Hippocampal formation (tissue), 2 donors: ENCODE measurements around the gene BSN.
A peak's percentile ranks its signal among the peaks of the same experiment; 100 is the strongest.
"Not testable (repeated sequence)": the region's sequence is repeated elsewhere in the genome, so short reads cannot be mapped to it uniquely, and the experiment has no call there.

Experiments
- DNase-seq, 2 donors: peaks; one replicate each; lab custom pipeline; 2025; lab: John Stamatoyannopoulos, UW

BSN gene

DNA sequence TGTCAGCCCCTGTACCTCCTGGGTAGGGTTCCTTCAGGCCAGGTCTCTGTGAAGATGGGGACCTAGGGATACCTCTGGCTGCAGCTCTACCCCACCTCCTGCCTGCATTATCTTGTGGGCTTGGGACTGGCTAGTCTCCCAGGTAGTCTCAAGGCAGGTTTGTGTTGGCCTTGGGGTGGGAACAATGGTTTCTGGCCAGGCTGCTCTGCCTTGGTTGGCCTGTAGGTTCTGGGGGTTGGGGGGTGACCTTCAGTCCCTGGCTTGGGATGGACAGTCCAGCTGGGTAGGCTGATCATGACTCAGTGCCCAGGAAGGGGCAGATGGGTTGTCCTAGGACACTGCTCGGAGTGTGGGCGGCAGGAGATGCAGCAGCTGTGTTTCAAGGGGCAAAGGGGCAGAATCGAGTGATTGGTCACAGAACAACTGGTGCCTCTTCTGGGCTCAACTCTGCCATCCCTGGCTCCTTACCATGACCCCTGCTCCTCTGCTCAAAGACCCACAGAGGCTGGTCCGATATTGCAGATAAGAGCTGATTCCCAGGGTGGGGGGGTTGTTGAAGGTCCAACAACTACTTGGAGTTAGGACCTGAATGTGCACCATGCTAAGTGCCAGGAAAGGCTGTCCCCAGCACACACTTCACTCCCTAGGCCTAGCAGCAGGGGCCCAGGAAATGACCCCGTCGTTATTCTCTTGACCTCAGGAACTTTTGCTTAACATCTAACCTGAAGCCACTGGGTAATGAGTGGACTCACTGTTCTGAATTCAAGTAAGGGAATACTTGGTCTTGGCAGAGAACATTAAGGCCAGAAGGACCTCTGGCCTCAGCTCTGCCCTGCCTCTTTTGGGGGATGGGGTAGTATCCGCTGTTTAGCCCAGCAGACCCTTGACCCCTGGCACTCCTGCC is 18.1 kb upstream of the BSN start:
- no peak for DNase-seq

DNA sequence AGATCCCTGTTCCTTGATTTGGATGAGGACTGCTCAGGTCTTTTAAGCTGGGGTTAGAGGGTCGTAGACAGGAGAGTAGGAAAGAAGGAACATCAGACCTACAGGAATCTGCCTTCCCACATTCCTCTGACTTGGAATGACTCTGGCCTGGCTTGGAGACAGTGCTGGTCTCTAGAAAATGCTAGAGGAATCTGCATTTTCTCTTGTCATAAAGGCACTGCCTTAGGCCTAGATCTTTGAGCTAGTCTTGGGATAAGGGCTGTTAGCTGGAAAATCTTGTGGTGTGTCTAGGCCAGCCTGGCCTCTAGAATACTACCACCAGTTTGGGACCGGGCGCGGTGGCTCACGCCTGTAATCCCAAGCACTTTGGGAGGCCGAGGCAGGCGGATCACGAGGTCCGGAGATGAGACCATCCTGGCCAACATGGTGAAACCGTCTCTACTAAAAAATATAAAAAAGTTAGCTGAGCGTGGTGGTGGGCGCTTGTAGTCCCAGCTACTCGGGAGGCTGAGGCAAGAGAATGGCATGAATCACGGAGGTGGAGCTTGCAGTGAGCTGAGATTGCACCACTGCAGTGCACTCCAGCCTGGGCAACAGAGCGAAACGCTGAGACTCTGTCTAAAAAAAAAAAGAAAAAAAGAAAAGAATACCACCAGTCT is 17.3 kb upstream of the BSN start:
- no peak for DNase-seq

DNA sequence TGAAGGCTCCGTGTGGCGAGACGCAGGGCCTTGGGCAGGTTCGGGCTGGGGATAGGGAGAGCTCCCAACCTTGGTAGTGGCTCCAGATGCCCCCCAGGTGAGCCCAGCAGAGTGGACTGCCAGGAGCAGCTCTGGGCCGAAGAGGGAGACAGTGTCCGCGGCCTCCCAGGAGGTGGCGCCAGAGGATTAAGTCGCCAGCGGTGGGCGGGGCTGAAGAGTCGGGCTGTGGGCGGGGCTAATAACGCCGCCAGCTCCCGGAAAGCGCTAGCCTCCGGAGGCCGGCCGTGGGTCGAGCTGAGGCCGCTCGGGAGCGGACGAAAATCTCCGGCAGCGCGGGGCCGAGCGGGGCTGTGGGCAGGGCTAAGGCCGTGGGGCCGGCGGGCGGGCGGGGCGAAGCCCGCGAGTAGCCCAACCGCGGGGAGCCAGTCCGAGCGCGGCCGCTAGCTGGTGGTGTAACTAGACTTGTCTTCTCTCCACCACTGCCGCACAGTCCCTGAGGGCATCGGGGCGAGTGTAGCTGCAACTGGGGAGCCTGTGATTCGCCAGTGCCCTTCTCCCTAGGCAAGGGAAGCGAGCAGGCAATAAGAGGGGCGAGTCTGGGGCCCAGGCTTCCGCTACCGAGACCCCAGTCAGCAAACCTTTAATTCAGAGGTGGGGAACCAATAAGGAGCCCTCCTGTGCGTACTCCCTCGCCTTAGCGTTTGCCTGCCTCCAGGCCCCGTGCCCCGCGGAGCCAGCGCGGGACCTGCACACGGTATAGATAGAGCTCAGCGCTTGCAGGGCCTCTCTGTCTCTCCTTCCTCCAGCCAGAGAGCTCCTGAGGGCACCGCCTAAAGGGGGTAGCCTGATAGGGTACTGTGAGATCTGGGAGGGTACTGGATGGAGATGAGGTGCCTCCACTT is 14.4 kb upstream of the BSN start:
- DNase-seq: peak; percentile 91 to 92

DNA sequence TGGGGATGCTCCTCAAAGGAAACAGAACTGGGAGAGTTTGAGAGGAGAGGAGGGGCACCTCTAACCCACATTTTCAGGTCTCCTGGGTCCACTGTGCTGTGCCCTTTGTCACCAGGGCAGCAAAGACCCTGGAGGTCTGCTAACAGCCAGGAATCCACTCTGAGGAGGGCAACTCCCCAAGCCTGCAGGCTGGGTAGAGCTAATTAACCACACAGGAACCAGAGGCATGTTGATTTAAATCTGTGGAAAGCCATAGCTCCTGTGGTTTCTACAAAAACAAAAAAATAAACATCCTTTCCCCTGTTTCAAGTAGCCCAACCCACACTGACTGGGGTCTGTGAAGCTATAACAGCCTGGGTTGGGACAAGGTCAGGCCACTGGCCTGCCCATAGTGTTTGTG is 2.2 kb upstream of the BSN start:
- DNase-seq: no peak

DNA sequence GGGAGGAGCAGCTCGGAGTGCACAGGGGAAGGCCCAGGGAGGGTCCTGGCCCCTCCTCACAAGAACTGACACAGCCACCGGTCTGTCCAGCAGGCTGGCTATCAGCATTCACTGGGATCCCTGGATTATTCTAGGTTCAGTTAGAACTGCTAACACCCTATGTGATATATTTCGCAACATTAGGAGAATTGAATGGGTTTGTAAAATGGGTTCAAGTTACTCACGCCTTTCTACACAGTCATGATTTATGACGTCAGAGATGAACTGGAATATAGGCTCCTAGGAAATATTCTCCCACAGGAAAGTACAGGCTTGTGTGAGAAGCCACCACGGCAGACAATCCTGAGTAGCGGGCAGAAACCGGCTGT is 969 bp upstream of the BSN start:
- DNase-seq: no peak

DNA sequence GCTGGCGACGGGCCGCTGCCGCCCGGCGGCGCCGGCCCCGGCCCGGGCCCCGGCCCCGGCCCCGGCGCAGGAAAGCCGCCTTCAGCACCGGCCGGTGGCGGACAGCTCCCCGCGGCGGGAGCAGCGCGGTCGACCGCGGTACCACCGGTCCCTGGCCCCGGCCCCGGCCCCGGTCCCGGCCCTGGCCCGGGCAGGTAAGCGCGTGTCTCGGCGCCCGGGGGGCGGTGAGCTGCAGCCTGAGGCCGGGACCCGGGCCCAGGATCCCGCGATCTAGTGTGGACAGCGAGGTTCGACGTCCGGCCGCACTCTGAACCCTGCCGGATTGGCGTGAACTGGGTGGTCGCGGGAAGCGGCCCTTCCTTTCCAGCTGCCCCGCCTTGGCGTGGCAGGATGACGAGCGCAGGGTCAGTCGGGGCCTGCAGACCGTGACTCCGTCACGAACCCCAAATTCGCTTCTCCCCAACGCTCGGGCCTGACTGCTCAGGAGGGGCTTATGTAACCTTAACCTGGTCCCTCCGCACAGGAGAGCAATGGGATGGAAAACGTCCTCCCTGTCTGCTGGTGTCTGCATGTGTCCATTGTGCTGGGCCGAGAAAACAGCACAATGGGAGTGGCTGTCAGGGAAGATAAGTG is 472 bp downstream of the BSN start:
- DNase-seq: no peak

DNA sequence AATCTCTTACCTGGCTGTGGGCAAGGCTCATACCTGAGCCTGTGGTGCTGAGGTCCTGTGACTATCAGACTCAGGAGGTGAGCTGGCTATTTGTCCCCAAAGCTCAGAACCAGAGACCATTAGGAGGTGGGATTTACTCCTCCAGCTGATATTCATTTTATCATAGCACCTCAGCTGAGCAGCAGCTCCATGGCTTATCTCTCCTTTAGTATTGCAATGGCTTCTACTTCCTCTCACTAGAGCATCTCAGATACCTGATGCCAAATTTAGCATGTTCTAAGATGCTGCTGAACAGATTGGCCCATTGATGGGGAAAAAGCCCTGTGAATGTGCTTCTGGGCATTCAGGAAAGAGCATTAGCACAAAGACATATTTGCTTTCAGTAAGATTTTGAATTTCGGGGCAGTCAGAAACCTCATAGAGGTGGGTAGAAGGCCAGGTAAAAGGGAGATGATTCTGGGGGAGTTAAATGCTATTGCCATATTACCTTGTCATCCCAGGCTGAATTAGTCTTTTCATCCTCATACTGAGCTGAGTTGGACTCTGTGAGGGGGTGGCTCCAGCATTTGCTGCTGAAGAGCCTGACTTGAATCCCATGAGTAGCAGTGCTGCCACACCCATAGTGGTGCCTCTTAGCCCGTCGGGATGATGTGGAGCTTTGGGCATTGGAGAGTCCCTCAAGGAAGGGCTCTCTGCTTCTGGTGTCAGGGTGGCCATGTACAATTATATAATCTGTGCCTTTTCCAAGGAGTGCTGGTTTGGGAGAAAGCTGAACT is 2.4 kb downstream of the BSN start:
- DNase-seq: no peak

DNA sequence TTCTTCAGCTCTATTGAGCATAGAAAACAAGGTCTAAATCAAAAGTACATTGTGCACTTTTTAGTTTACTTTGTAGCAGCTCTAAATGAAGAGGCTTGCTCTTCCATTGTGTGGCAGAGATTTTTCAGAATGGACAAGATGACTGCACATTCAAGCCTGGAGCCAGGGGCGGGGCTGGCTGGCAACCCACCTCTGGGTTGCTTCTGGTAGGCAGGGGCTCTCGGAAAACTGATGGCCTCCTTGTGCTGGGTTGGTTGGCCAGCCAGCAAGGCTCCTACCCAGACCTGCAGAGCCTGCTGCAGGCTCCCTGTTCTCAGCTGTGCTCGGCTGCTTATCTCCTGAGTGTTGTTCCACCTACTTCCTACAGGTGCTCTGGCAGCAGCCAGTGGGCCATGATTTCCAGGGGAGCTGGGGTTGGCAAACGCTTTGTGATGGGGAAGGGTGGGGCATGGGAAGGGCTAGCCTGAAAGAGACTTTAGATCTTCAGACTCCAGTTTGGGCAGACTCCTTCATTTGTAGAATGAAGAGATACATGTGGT is 8.8 kb downstream of the BSN start:
- DNase-seq: no peak

DNA sequence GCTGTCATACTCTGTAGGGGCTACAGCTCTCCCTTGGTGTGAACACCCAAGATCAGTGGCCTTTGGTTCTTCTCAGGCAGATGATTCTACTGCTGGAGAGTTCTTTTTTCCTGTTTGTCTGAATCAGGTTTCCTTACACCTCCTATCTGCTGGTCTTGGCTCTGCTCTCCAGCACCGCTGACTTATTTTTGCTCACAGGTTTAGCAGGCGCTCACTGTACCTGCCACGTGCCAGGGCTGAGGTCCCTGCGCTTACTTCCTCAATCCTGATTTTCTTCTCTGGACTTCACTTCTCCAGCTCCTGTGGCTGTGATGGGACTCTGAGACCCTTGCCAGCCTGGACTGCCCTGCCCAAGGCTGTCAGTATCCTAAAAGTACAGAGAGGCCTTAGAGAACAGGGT is 9.5 kb downstream of the BSN start:
- DNase-seq: no peak

DNA sequence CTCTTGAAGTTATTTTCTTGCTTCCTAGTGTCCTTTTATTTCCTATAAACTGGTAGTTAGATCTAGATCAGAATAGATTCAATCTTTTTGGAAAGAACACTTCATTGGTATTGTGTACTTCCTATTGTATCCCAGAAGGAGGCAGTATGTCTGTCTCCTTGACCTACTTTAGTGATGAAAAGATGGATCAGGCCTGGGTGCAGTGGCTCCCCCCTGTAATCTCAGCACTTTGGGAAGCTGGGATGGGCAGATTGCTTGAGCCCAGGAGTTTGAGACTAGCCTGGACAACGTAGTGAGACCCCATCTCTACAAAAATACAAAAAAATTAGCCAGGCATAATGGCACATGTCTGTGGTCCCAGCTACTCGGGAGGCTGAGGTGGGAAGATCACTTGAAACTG is 12.0 kb downstream of the BSN start:
- DNase-seq: no peak

DNA sequence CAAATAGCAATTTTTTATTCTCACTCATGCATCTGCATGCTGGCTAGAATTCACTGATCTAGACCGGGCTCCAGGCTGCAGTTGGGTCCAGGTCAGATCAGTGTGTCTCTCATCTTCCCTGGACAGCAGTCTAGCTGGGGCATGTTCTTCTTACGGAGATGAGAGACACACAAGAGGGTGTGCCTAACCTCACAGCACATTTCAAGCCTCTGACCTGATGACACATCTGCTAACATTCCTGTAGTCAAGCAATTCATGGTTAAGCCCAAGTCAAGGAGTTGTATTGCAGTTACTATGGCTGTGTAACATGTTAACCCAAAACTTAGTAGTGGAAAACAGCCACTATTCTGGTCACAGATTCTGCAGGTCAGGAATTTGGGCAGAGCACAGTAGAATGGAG is 13.1 kb downstream of the BSN start:
- DNase-seq: no peak

DNA sequence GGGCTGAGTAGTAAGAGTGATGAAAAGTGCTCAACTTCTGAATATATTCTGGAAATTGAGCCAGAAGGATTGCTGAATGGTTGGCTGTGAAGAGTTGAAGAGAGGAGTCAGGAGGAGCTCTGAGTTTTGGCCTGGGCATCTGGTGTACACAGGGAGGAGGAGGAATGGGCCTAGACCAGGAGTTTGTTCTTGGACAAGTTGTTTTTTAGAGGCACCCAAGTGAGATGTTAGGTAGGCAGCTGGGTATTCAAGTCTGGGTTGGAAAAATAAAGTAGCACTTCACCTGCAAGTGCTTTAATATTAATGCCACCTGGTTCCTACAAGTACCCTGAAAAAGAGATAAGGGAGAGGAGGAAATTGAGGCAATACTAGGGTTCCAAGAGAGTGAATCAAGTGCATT is 14.7 kb downstream of the BSN start:
- DNase-seq: no peak

DNA sequence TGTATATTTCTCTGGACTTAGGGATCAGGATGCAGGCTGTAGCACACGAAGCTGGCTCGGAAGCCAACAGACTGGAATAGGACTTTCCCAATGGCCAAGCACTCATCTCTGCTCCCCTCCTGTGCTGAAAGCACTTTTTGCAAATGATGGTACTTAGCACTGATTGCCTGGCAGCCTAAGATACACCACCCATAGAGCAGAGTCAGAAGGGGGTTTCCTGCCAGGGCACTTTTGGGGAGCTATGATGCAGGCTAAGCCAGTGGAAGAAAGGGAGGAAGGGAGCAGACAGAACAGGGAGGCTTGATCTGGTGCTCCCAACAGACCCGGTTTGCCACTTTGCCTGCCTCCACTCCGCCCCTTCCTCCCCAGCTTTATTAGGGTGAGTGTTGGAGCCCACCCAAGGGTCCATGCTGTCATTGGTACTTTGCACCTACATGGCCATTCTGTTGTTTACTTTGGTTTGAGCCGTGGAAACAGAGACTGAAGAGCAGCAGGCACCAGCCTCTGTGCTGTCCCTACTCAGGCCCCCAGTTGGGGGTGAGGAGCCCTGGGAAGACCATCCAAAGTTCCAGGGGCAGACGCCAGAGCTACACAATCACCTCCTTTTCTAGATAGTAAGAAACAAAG is 15.9 kb downstream of the BSN start:
- DNase-seq: no peak

DNA sequence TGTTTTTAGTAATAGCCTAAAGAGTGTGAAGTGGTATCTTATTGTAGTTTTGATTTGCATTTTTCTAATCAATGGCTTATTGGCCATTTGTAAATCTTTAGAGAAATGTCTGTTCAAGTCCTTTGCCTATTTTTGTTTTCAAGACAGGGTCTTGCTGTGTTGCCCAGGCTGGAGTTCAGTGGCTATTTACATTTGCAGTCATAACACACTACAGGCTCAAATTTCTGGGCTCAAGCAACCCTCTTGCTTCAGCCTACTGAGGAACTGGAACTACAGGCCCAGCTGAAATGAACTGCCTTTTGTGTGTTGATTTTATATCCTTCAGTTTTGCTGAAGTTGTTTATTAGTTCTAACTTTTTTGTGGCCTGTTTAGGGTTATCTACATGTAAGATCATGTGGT is 27.9 kb downstream of the BSN start:
- DNase-seq: no peak

DNA sequence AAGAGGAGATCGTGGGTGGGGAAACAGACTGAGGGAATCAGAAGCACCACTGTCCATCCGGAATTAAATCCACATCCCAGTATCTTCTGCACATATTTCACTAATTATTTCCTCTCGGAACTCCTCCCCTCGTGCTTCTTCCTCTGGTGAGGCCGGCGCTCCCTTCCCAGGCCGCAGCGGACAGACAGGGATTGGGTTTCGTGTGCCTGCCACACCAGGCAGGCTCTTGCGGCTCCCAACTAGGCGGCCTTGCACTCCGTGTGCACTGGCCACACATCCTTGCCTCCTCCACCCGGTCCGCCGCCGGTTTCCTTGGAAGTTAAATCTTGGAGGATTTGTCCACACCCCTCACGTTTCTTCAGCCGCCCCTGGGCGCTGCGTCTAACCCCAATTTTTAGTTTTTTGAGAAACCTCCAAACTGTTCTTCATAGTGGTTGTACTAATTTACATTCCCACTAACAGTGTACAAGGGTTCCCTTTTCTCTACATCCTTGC is 31.0 kb downstream of the BSN start:
- not testable (repeated sequence) for DNase-seq

DNA sequence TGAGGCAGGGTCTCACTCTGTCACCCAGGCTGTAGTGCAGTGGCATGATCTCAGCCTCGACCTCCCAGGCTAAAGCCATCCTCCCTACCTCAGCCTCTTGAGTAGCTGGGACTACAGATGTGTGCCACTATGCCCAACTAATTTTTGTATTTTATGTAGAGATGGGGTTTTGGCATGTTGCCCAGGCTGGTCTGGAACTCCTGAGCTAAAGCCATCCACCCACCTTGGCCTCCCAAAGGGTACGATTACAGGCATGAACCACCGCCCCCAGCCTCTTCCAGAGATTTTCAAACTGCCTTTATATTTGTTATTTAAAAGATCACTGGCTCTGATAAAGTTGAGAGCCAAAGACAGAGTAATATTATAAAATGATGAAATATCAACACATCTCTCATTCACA is 37.3 kb downstream of the BSN start:
- DNase-seq: no peak

DNA sequence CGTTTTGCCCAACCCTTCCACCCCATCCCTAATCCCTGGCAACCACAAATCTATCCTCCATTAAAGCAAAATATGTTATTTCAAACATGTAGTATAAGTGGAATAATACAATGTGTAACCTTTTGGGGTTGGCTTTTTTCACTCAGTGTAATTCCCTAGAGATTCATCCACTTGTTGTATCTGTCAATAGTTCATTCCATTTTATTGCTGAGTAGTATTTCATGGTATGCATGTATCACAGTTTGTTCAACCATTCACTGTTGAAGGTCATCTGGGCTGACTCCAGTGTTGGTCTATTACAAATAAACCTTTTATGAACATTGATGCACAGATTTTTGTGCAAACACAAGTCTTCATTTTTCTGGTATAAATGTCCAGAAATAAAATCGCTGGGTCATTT is 38.8 kb downstream of the BSN start:
- no peak for DNase-seq

DNA sequence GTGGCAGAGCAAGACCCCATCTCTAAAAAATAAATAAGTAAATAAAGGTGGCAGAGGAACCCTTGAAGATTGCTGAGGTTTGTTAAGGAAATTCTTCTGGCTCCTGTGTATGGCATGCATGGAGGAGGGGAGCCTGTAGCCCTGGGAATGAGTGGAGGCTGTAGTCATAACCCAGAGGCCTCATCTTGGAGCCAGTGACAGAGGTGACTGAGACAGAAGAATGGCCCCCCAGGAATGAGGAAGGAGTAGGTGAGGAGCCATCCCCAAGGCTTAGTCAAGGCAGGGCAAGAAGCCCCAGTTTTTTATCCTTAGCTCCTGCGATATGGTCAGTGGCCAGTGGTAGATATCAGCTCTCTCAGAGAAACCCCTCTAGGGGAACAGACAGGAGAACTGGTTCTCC is 46.5 kb downstream of the BSN start:
- DNase-seq: no peak

DNA sequence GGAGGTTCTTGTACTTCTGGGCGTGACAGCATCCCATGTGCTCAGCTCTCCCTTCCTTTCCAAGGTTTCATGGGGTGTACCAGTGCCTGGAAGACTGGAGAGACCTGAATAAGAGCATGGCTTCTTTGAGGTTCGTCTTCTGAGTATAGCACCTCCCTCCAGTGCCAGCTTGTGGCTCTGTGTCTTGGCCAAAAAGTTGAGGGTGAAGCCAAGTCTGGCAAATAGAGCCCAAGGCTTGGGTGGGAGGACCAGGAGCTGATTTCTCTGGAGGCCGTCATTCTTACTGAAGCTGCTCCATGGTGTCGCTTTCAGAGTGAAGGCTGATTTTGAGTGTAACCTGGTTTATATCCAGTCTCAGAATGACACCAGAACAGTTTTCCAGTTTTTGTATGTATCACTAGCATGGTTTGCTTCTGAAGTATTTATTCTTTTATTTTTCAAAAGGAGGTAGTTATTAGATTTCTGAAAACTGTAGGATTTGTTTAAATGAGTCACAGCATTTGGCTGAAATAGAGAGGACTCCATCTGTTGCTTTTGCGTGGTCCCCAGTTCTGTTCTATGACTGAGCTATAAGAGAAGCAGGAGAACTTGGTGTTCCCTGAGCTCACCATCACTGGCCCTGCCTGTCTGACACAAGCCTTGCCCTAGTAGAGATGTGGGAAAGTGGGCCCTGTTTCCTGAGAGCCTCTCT is 47.2 kb downstream of the BSN start:
- DNase-seq: peak in 1 of 2 donors; percentile 51

DNA sequence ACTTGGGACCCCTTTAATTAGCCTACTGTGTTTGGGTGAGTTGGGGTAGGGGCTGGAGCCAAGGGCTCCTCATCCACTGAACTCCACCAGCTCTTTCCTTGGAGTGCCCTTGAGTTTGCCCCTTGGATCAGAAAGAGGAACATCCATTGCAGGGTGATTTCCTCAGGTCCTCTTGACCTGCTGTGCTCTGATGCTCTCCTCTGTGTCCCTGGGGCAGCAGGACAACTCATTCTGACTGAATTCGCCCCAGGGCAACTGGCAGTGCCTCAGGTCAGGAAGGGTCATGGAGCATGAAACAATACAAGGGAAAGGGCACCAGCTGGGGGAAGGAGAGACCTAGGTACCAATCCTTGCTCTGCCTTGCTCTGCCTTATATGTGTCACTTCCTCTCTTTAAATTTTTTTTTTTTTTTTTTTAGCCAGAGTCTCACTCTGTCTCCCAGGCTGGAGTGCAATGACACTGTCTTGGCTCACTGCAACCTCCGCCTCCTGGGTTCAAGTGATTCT is 47.8 kb downstream of the BSN start:
- no peak for DNase-seq
